CD14-positive monocyte (primary cell): ENCODE results near the gene MYB. TPM values are rescaled to one million over a fixed set of nuclear protein-coding genes. Genes with fewer than 3 reads are reported as not detected.

Experiments
- DNase-seq, 3 donors: peaks; one replicate each; pipeline ENCODE4 v3.0.0-alpha.2; 2011 to 2022
- H2AFZ ChIP-seq: 2 replicates; pipeline ENCODE4 v1.6.0; 2012; ENCODE audit warnings: mild to moderate bottlenecking, low read depth, low read length, inconsistent platforms; ENCODE audit not compliant: insufficient read depth, poor library complexity, severe bottlenecking
- H3K27ac ChIP-seq, 2 donors: 1 replicate in 1 of 2; 2 replicates in 1 of 2; pipeline ENCODE4 v1.5.1; 2012 to 2013; ENCODE audit warnings: low read length in 2 of 2, control low read depth in 1 of 2, inconsistent platforms in 1 of 2, low read depth in 1 of 2, mild to moderate bottlenecking in 1 of 2
- H3K27me3 ChIP-seq, 2 donors: one replicate each; pipeline versions ENCODE4 v1.6.0 to v1.6.1; 2011 to 2013; ENCODE audit warnings: low read length in 2 of 2; ENCODE audit not compliant: control insufficient read depth in 2 of 2, insufficient read depth in 2 of 2
- H3K36me3 ChIP-seq, 2 donors: replicated peaks in 1 of 2; 1 replicate in 1 of 2; 2 replicates in 1 of 2; pipeline versions ENCODE4 v1.5.1 to v1.6.1; 2012 to 2013; ENCODE audit warnings: low read length in 2 of 2, control low read depth in 1 of 2, inconsistent platforms in 1 of 2, mild to moderate bottlenecking in 1 of 2; ENCODE audit not compliant: insufficient read depth in 2 of 2, control insufficient read depth in 1 of 2
- H3K4me1 ChIP-seq, 2 donors: 1 replicate in 1 of 2; 2 replicates in 1 of 2; pipeline versions ENCODE4 v1.5.1 to v1.6.1; 2012 to 2013; ENCODE audit warnings: low read length in 2 of 2, control low read depth in 1 of 2, inconsistent platforms in 1 of 2, mild to moderate bottlenecking in 1 of 2, moderate library complexity in 1 of 2; ENCODE audit not compliant: insufficient read depth in 2 of 2, control insufficient read depth in 1 of 2
- H3K4me2 ChIP-seq: replicated peaks from 2 replicates; pipeline ENCODE3; 2012; ENCODE audit warnings: low read length, moderate library complexity, mild to moderate bottlenecking; ENCODE audit not compliant: poor library complexity, severe bottlenecking; ENCODE audit errors: extremely low read depth
- H3K4me3 ChIP-seq, 3 experiments: fragments of 200-600 bp in 1 of 3; sonication (generic) in 1 of 3; replicated peaks in 1 of 3; 1 replicate in 2 of 3; 2 replicates in 1 of 3; pipeline ENCODE4 v1.5.1; 2011 to 2013; ENCODE audit warnings: low read length in 3 of 3, mild to moderate bottlenecking in 3 of 3, control low read depth in 2 of 3, low read depth in 2 of 3, inconsistent platforms in 1 of 3, moderate library complexity in 1 of 3
- H3K79me2 ChIP-seq: 2 replicates; pipeline ENCODE4 v1.6.0; 2012; ENCODE audit warnings: mild to moderate bottlenecking, control low read depth, inconsistent platforms, low read length, moderate library complexity; ENCODE audit not compliant: insufficient read depth
- H3K9ac ChIP-seq: 2 replicates; pipeline ENCODE4 v1.6.0; 2017; ENCODE audit warnings: low read length, mild to moderate bottlenecking; ENCODE audit not compliant: insufficient read depth, poor library complexity, severe bottlenecking
- H3K9me3 ChIP-seq, 2 donors: replicated peaks in 1 of 2; 1 replicate in 1 of 2; 2 replicates in 1 of 2; pipeline versions ENCODE4 v1.5.1 to v1.6.1; 2012 to 2013; ENCODE audit warnings: low read length in 2 of 2, control low read depth in 1 of 2; ENCODE audit not compliant: control insufficient read depth in 1 of 2, insufficient read depth in 1 of 2
- H4K20me1 ChIP-seq: 2 replicates; pipeline ENCODE4 v1.6.0; 2012; ENCODE audit warnings: mild to moderate bottlenecking, low read length, control low read depth, moderate library complexity; ENCODE audit not compliant: insufficient read depth
- H3K27ac Mint-ChIP-seq, 7 donors: one replicate each; pipeline ENCODE4 v1.8.0; 2020; ENCODE audit warnings: mild to moderate bottlenecking in 7 of 7, mixed read lengths in 7 of 7, moderate library complexity in 6 of 7, inconsistent platforms in 2 of 7
- H3K27me3 Mint-ChIP-seq, 3 donors: one replicate each; pipeline ENCODE4 v1.8.0; 2021 to 2022; ENCODE audit warnings: low read depth in 3 of 3, mild to moderate bottlenecking in 3 of 3, mixed read lengths in 3 of 3, moderate library complexity in 3 of 3, inconsistent platforms in 1 of 3
- H3K36me3 Mint-ChIP-seq, 2 donors: one replicate each; pipeline ENCODE4 v1.8.0; 2020; ENCODE audit warnings: mixed read lengths in 2 of 2, inconsistent platforms in 1 of 2, mild to moderate bottlenecking in 1 of 2
- H3K4me1 Mint-ChIP-seq: one replicate; pipeline ENCODE4 v1.8.0; 2020; ENCODE audit warnings: mild to moderate bottlenecking, mixed read lengths
- H3K4me3 Mint-ChIP-seq, 2 donors: one replicate each; pipeline ENCODE4 v1.8.0; 2020; ENCODE audit warnings: mild to moderate bottlenecking in 2 of 2, mixed read lengths in 2 of 2, moderate library complexity in 1 of 2
- H3K9me3 Mint-ChIP-seq, 7 donors: one replicate each; pipeline ENCODE4 v1.8.0; 2020 to 2022; ENCODE audit warnings: mixed read lengths in 7 of 7, mild to moderate bottlenecking in 6 of 7, moderate library complexity in 6 of 7, inconsistent platforms in 2 of 7
- CTCF ChIP-seq: fragments of 200-600 bp; IDR thresholded peaks from one replicate; pipeline ENCODE4 v1.8.0; 2022; ENCODE audit warnings: antibody characterized with exemption, mild to moderate bottlenecking
- WGBS: methylation state at CpG from one replicate; pipeline ENCODE4 v1.1.5; 2013; ENCODE audit warnings: missing lambda C conversion rate; ENCODE audit not compliant: insufficient coverage; 5-methylcytosine and 5-hydroxymethylcytosine counted together
- intact Hi-C, 2 donors: fragments of 100-400 bp; cut with micrococcal nuclease; formaldehyde crosslinking; loops; one replicate each; pipeline versions ENCODE4 v1.15.0 to v1.15.1; 2023
- polyA plus RNA-seq, 3 donors: library from polyadenylated mRNA; depleted of rRNA in 1 of 3; unstranded in 2 of 3; stranded (reverse) in 1 of 3; fragments of 300-500 nt in 2 of 3; fragments of >200 nt in 1 of 3; fragmentation: Illumina TruSeq in 2 of 3; gene quantifications; 1 replicate in 2 of 3; 2 replicates in 1 of 3; pipeline ENCODE4 v1.2.3, GENCODE V29; 2012 to 2021

Gene MYB
- polyA plus RNA-seq, 3 donors, result 1.5 to 2.2 (median 1.7) TPM

- Histone ChIP-seq H3K36me3 (peaks cover 31 to 43% of the 10 kb centered on the region in 2 donors), H3K4me1 (no peaks in the 10 kb centered on the region), H2AFZ (no peak overlapping the region), H3K4me2 (no peak overlapping the region), H3K4me3 (no peak overlapping the region), H3K27me3 (no peaks in the 10 kb centered on the region), H3K9ac (no peak overlapping the region), H3K9me3 (no peaks in the 10 kb centered on the region), H3K27ac (no peak overlapping the region), H4K20me1 (no peaks in the 10 kb centered on the region), H3K79me2 (no peaks in the 10 kb centered on the region)
- Mint-ChIP-seq H3K27me3 (peaks cover 0 to 1% (median 0%) of the 10 kb centered on the region in 3 donors), H3K4me1 (peaks cover 9% of the 10 kb centered on the region), H3K36me3 (peaks cover 34 to 56% of the 10 kb centered on the region in 2 donors), H3K27ac (peak overlapping the region in 1 of 7 donors; percentile 28), H3K4me3 (no peak overlapping the region), H3K9me3 (no peaks in the 10 kb centered on the region)
- DNase-seq, result no peak
- no CpG with 5 or more reads among the region's 3 CpGs for WGBS
- TF ChIP-seq CTCF, result no peak
- intact Hi-C loops, result loop anchor here in 1 of 2 donors (10.0 kb wide), 1 partner anchor 74 kb away; no protein-coding TSS in a partner anchor
Observed at GRCh38 chr6:135221042-135221441, 39.9 kb downstream of the MYB start.

GRCh38 chr6:135221505-135221904 lies 40.4 kb downstream of the MYB start:
- H4K20me1 ChIP-seq, result no peaks in the 10 kb centered on the region
- no CpG with 5 or more reads among the region's 1 CpG for WGBS
- Mint-ChIP-seq H3K36me3 (peaks cover 32 to 53% of the 10 kb centered on the region in 2 donors), H3K4me3 (no peak overlapping the region), H3K27ac (peak overlapping the region in 1 of 7 donors; percentile 28), H3K4me1 (peaks cover 9% of the 10 kb centered on the region), H3K9me3 (no peaks in the 10 kb centered on the region), H3K27me3 (peaks cover 0 to 1% (median 0%) of the 10 kb centered on the region in 3 donors)
- TF ChIP-seq CTCF, result no peak
- no peak overlapping the region for H3K4me3 ChIP-seq
- H3K9ac ChIP-seq, result no peak overlapping the region
- peaks cover 31 to 39% of the 10 kb centered on the region in 2 donors for H3K36me3 ChIP-seq
- H3K9me3 ChIP-seq, result no peaks in the 10 kb centered on the region
- H3K4me2 ChIP-seq, result no peak overlapping the region
- H2AFZ ChIP-seq, result no peak overlapping the region
- no peaks in the 10 kb centered on the region for H3K79me2 ChIP-seq
- intact Hi-C loops, result loop anchor here in 1 of 2 donors (10.0 kb wide), 1 partner anchor 73 kb away; no protein-coding TSS in a partner anchor
- H3K27ac ChIP-seq, result no peak overlapping the region
- no peak for DNase-seq
- H3K27me3 ChIP-seq, result no peaks in the 10 kb centered on the region
- H3K4me1 ChIP-seq, result no peaks in the 10 kb centered on the region
